ENCODE data around the gene CDR2. TPM values are rescaled to one million over a fixed set of nuclear protein-coding genes. Genes with fewer than 3 reads are reported as not detected.

Gene CDR2
- total and polyA plus RNA-seq, 2 donors (not counting 1 experiment from before 2014, with no cell fraction given), result 8.0 to 11.3 TPM

GRCh38 chr16:22317625-22318024 lies 56.8 kb downstream of the CDR2 start:
- no peak for ATAC-seq (ENCODE audit: low read depth)
- ChIA-PET POLR2A (no interaction called here), CTCF (no interaction called here)
- WGBS (ENCODE audit: insufficient coverage), result 97% methylated on average over 6 of the region's 6 CpGs
- Histone ChIP-seq H3K27ac (ENCODE audit: low read length in 2 of 2) (no peak overlapping the region), H2AFZ (ENCODE audit: insufficient read depth, low read depth, low read length, poor library complexity, severe bottlenecking) (no peak overlapping the region), H3K27me3 (replicated peaks in 1 of 4; ENCODE audit: control extremely low read depth in 1 of 4, control insufficient read depth in 3 of 4, insufficient read depth in 4 of 4, low read length in 3 of 4) (no peaks in the 10 kb centered on the region), H3K4me3 (ENCODE audit: control extremely low read depth in 1 of 5, extremely low read depth in 1 of 5, insufficient read depth in 1 of 5, low read depth in 2 of 5, low read length in 4 of 5) (no peak overlapping the region), H3K9me3 (ENCODE audit: control extremely low read depth in 1 of 3, control insufficient read depth in 2 of 3, insufficient read depth in 1 of 3, low read length in 2 of 3) (no peaks in the 10 kb centered on the region), H3K79me2 (ENCODE audit: control insufficient read depth, insufficient read depth, low read length) (peaks cover 14% of the 10 kb centered on the region), H3K4me1 (ENCODE audit: control insufficient read depth in 2 of 2, insufficient read depth in 2 of 2, low read length in 2 of 2) (no peaks in the 10 kb centered on the region), H3K9ac (ENCODE audit: low read length) (no peak overlapping the region), H3K4me2 (replicated peaks; ENCODE audit: low read depth, low read length, poor library complexity, severe bottlenecking) (no peak overlapping the region), H4K20me1 (ENCODE audit: control insufficient read depth, insufficient read depth, low read length, poor library complexity, severe bottlenecking) (peaks cover 23% of the 10 kb centered on the region), H3K36me3 (replicated peaks in 1 of 2; ENCODE audit: control extremely low read depth in 1 of 2, control insufficient read depth in 1 of 2, extremely low read depth in 1 of 2, insufficient read depth in 2 of 2, low read length in 1 of 2) (peaks cover 0 to 81% of the 10 kb centered on the region in 2 experiments)
- TF ChIP-seq EZH2 (IDR thresholded peaks at IDR 0.05; ENCODE audit: borderline replicate concordance, insufficient read depth, low read depth, low read length, poor library complexity, severe bottlenecking) (no peak), CTCF (IDR thresholded peaks at IDR 0.05) (no peak)
- no peak for DNase-seq
- Mint-ChIP-seq H3K4me1 (no peaks in the 10 kb centered on the region), H3K27me3 (no peaks in the 10 kb centered on the region), H3K4me3 (no peak overlapping the region), H3K27ac (no peak overlapping the region), H3K9me3 (ENCODE audit: insufficient read depth) (no peaks in the 10 kb centered on the region)
- intact Hi-C loops (cut with micrococcal nuclease), result no loop called here

- Histone ChIP-seq H4K20me1 (ENCODE audit: control insufficient read depth, insufficient read depth, low read length, poor library complexity, severe bottlenecking) (peaks cover 18% of the 10 kb centered on the region), H3K4me1 (ENCODE audit: control insufficient read depth in 2 of 2, insufficient read depth in 2 of 2, low read length in 2 of 2) (no peaks in the 10 kb centered on the region), H3K27me3 (replicated peaks in 1 of 4; ENCODE audit: control extremely low read depth in 1 of 4, control insufficient read depth in 3 of 4, insufficient read depth in 4 of 4, low read length in 3 of 4) (no peaks in the 10 kb centered on the region), H3K4me3 (ENCODE audit: control extremely low read depth in 1 of 5, extremely low read depth in 1 of 5, insufficient read depth in 1 of 5, low read depth in 2 of 5, low read length in 4 of 5) (no peak overlapping the region), H3K79me2 (ENCODE audit: control insufficient read depth, insufficient read depth, low read length) (peaks cover 9% of the 10 kb centered on the region), H3K27ac (ENCODE audit: low read length in 2 of 2) (no peak overlapping the region), H3K9ac (ENCODE audit: low read length) (no peak overlapping the region), H3K9me3 (ENCODE audit: control extremely low read depth in 1 of 3, control insufficient read depth in 2 of 3, insufficient read depth in 1 of 3, low read length in 2 of 3) (no peaks in the 10 kb centered on the region), H3K36me3 (replicated peaks in 1 of 2; ENCODE audit: control extremely low read depth in 1 of 2, control insufficient read depth in 1 of 2, extremely low read depth in 1 of 2, insufficient read depth in 2 of 2, low read length in 1 of 2) (peaks cover 0 to 78% of the 10 kb centered on the region in 2 experiments), H3K4me2 (replicated peaks; ENCODE audit: low read depth, low read length, poor library complexity, severe bottlenecking) (no peak overlapping the region), H2AFZ (ENCODE audit: insufficient read depth, low read depth, low read length, poor library complexity, severe bottlenecking) (no peak overlapping the region)
- no peaks in the 10 kb centered on the region for H3K9me3 Mint-ChIP-seq (ENCODE audit: insufficient read depth)
- intact Hi-C loops (cut with micrococcal nuclease), result no loop called here
- no peak overlapping the region for H3K4me3 Mint-ChIP-seq
- H3K4me1 Mint-ChIP-seq, result no peaks in the 10 kb centered on the region
- no peak for TF ChIP-seq EZH2 (IDR thresholded peaks at IDR 0.05; ENCODE audit: borderline replicate concordance, insufficient read depth, low read depth, low read length, poor library complexity, severe bottlenecking)
- no peak for TF ChIP-seq CTCF (IDR thresholded peaks at IDR 0.05)
- ChIA-PET POLR2A (no interaction called here), CTCF (no interaction called here)
- 94% methylated on average over 16 of the region's 17 CpGs for WGBS (ENCODE audit: insufficient coverage)
- H3K27me3 Mint-ChIP-seq, result no peaks in the 10 kb centered on the region
- ATAC-seq (ENCODE audit: low read depth) (no peak), DNase-seq (peak; percentile 10)
- peak overlapping the region; percentile 6 for H3K27ac Mint-ChIP-seq
Measured at GRCh38 chr16:22317001-22317530, 57.4 kb downstream of the CDR2 start.
